GM12801 (cell line): ENCODE results near the gene TAF10.

ENCODE experiments used
- TF ChIP-seq, protein P1 (sequence below): IDR thresholded peaks from one replicate; pipeline ENCODE4 v1.5.1; 2011; ENCODE audit warnings: control low read depth; ENCODE audit not compliant: insufficient read length; ENCODE audit errors: extremely low read depth

Gene TAF10

GRCh38 chr11:6563121-6563619 lies 48.8 kb downstream of the TAF10 start:
- TF ChIP-seq, protein P1, sequence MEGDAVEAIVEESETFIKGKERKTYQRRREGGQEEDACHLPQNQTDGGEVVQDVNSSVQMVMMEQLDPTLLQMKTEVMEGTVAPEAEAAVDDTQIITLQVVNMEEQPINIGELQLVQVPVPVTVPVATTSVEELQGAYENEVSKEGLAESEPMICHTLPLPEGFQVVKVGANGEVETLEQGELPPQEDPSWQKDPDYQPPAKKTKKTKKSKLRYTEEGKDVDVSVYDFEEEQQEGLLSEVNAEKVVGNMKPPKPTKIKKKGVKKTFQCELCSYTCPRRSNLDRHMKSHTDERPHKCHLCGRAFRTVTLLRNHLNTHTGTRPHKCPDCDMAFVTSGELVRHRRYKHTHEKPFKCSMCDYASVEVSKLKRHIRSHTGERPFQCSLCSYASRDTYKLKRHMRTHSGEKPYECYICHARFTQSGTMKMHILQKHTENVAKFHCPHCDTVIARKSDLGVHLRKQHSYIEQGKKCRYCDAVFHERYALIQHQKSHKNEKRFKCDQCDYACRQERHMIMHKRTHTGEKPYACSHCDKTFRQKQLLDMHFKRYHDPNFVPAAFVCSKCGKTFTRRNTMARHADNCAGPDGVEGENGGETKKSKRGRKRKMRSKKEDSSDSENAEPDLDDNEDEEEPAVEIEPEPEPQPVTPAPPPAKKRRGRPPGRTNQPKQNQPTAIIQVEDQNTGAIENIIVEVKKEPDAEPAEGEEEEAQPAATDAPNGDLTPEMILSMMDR = no peak

- TF ChIP-seq, protein P1 = no peak
These were observed 50.7 kb downstream of the TAF10 start for GRCh38 chr11:6561288-6561687.
